Astrocyte of the hippocampus (primary cell): ENCODE results near the gene WFS1.

Source experiments
- DNase-seq: peaks from one replicate; pipeline ENCODE4 v3.0.0; 2011; ENCODE audit warnings: low read depth, low spot score

WFS1 gene

DNA sequence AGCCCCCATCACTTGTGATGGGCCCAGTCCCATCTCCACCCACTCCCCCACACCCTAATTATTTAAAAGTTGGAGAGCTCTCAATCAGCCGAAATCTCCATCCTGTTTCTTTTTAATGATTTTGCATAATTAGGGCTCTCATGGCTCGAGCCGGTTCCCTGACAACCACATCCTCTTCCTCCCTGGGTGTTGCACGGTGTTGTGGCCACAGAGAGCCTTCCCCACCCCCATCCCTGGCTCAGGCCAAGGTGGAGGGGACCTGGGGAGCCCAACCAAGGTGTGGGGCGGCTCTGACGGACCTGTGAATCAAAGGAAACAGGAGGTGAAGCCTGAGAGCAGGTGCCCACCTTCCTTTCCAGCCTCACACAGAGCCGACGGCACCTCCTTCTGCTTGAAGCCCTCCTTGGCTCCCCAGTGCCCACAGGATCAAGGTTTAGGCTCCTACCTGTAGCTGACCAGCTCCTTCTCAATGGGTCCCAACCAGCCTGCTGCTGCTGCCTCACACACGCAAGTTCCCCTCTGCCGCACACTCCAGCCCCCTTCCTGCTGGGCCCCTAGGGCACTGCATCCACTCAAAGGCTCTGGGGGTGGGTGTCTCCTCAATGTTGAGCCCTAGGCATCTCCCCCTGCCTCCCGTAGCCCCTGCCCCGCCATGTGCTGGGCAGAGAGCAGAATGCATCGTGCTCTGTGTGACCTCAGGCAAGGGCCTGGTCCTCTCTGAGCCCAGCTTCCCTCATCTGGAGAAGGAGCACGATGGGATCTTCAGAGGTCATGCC lies 68.7 kb downstream of the WFS1 start:
- DNase-seq = no peak

DNA sequence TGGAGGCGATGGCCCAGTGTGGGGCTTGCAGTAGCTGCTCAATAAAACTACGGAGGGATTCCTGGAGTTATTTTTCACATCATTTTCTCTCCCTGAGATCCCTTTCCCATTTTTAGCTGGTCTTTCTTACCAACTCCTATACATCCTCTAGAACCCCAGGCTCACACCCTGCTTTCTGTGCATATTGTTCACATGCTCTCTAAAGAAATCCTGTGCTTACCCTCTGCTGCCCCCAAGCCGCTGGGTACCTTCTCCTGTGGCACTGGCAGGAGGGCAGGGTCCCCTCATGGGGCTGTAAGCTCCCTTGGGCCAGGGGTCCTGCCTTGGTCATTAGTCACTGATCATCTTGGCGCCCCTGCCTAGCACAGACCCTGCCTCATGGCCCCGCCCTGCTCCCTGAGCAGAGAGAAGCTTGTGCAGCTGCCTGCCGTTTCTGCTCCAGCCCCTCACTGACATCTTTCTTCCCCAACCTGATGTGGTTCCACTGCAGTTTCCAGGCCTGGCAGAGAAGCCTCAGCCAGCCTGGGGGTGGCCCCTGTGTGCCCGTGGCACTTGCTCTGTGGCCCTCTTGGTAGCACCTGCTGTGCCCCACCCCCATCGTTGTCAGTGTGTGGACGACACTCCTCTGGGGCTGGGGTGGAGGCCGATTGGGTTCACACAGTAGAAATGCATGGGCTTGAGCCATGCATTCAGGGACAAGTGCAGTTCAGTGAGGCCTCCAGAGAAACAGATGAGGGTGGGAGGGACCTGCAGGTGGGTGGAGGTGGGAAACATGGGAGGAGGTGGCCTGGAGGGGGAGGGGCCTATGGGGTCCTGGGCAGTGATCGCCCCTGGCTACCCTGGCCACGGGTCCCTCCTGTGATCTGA lies 69.5 kb downstream of the WFS1 start:
- DNase-seq = no peak

GRCh38 chr4:6339818-6340445 lies 70.3 kb downstream of the WFS1 start:
- DNase-seq = no peak

GRCh38 chr4:6340446-6341015 lies 70.9 kb downstream of the WFS1 start:
- DNase-seq = no peak

GRCh38 chr4:6341696-6342095 lies 72.0 kb downstream of the WFS1 start:
- DNase-seq = no peak

- DNase-seq = peak; percentile 34
Observed at GRCh38 chr4:6342530-6343293, 73.1 kb downstream of the WFS1 start.

DNA sequence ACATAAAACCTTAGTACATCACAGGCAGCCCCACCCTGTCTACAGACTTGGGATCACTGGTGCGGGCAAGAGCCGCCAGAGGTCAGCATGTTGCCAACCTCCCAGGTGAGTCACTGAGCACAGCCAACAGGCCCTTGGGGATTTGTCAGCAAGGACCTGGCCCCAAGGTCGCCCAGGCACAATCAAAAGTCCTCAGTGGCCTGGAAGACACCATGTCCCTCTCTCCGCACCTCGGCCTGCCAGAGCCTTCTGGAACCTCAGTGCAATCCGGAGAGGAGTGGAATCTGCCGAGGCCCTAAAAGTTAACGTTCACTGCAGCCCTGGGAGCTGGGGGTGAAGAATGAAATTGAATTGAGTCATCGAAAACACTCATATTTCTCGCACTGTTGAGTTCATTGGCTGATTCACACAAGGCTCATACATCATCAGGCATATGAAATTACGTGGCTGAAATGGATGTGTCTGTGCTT lies 74.3 kb downstream of the WFS1 start:
- peak; percentile 17 for DNase-seq

GRCh38 chr4:6345096-6345830 lies 75.6 kb downstream of the WFS1 start:
- no peak for DNase-seq

DNA sequence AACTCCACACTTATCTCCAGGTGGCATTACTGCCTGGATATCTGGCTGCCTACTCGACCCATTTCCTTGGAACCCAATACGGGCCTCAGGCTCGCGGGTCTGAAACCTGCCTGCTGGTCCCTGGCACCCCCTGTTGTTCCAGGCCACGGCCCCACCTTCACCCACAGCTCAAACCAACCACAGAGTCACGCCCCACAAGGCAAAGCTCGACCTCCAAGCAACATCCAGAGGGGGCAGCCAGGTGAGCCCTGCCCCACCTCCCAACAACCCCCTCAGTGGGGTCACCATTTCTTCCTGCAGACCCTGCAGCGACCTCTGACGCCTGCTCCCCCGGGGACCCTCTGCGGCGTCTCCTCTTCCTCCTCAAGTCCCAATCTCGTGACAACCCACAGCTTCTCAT lies 76.2 kb downstream of the WFS1 start:
- DNase-seq = no peak

DNA sequence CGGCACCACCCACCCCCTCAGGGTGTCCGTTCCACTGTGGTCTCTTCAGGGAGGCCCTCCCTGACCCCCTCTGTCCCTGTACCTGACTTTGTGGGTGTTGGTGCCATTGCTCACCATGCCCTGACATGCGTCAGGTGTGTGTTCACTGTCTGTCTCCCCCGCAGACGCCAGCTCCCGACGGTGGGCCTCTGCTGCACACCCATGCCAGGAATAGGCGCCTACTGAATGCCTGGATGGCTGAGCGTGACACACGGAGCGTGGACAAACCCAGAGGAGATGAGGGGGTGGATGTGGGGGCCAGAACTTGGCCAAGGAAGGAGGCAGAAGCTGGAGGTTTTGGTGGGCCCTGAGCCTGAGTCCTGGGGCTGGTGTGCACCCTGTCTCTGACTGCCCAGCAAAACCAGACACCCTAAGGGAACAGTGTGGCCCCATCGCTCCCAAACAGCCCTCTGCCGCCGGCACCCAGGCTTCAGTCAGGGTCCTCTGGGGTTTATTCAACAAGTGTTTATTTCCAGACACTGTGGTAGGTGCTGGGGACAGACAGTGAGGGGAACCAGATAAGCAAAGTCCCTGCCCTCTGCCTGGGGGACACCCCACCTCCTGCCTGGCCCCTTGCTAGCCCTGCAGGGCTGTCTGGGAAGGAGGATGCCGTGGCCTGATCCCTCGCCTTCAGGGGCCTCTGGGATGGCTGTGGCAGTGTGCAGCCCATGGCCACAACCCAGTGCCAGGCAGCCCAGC lies 76.9 kb downstream of the WFS1 start:
- DNase-seq = no peak

GRCh38 chr4:6347511-6348045 lies 77.9 kb downstream of the WFS1 start:
- no peak for DNase-seq

DNA sequence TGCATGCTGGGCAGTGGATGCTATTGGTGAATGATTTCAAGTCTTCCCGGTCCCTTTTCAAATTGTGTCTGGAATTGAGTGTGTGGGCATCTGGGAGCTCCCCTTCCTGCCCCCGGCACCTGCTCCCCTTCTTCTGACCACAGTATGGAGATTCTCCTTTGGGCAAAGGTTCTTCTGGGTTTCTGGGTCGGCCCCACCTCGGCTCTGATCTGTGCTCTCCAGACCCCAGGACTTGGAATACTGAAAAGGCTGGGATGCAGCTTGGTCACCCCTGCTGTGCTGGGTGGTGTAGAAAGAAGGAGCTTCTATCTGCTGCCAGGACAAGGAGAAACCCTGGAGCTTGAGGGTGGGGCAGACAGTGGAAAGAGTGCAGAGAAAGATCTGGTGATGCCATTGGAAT lies 78.8 kb downstream of the WFS1 start:
- no peak for DNase-seq

DNA sequence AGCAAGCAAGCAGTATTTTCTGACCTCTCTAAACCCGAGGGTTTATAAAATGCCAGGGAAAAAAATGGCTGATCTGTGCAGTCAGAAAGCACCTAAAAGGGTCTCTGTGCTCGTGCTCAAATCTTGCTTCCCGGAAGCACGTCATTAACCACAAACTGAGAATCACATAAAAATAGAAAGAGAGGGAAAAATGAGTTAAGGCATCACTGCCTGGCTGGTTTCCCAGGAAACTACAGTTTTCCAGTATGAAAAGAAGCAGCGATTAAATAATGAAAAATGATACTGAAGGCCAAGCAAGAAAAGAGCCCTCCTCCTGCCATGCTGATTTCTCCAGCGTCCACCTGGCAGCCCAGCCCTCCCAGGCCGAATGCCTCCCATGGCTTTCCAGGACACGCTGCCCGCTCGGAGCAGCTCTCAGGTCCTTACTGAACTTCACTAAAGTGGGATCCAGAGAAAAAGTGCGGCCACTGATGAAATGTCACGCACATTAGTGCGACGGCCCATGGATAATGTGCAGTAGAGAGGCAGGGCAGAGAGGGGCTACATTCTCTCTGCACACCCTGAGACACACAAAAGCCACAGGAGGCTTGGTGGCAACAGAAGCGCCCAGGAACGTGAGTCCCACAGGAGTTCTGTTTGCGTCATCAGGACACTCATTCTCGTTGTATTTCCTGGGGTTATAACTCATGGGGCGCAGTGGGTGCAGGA lies 80.4 kb downstream of the WFS1 start:
- DNase-seq = no peak

GRCh38 chr4:6350646-6351045 lies 81.0 kb downstream of the WFS1 start:
- DNase-seq = no peak

DNA sequence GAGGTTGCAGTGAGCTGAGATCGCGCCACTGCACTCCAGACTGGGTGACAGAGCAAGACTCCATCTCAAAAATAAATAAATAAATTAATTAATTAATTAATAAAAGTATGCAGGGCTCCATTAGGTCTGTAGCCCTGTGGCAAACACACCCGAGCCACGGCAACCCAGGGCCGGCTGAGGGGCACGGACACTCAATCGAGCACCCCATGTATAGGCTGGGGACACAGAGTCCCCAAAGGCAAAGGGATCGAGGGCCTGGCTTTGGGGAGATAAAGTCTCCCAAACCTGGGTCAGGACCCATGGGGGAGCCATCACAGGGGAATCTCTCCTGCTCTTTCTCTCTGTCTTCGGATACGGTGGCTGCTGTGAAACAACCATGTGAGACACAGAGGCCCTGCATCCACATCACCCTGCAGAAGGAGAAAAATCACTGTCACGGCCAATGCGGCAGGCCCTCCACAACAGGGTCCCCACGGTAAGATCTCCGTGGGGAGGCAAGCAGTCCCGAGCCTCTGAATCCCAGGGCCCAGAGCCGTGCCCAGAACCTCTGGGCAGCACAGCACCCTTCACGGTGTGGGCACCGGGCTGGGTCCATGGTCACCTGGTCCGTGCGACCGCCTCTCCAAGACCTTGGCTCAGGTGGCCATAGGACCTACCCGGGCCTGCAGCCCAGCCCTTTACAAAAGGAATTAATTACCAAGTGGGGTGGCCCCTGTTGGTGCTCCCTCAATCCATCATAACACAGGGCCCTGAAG lies 81.8 kb downstream of the WFS1 start:
- no peak for DNase-seq

DNA sequence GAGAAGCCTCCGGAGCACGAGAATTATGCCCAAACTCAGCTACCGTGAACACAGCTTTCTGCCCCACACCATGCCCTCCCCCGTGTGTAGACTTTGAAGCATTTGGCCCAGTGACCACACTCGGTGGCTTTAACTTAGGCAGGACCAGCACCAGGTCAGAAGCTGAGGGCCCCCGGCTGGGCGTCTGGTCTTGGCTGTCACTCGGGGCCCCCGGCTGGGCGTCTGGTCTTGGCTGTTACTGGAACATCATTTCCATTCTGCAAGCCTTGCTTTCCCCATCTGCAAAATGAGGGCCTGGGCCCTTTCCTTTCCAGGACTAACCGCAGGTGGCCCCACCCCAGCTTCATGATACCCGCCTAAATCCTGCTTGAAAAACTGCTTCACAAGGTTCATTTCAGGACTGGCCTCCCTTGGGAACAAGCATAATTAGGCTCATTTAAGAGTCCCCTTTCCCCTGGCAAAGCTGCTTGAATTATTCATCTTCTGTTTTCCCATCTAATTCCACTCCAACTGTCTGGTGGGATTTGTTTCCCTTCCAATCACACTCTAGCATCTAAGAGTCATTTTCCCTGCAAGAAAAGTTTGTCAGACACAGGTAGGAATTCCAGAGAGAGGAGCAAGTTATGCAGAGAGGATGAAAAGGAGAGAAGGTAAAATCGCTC lies 82.5 kb downstream of the WFS1 start:
- DNase-seq = no peak
